HK-2 (cell line): Measurements from ENCODE around the gene LRRD1.
"Not testable (repeated sequence)": the region's sequence is repeated elsewhere in the genome, so short reads cannot be mapped to it uniquely, and the experiment has no call there.

Experiments
- DNase-seq: peaks from one replicate; pipeline ENCODE4 v3.0.0-alpha.2; 2018; ENCODE audit not compliant: unreplicated experiment

The LRRD1 gene

GRCh38 chr7:92178928-92179924 lies at the start of gene LRRD1:
Gene LRRD1 (minus strand): TSS chr7:92179142. CDS start chr7:92165202, 13,940 bp downstream.
- DNase-seq, result peak; percentile 86

DNA sequence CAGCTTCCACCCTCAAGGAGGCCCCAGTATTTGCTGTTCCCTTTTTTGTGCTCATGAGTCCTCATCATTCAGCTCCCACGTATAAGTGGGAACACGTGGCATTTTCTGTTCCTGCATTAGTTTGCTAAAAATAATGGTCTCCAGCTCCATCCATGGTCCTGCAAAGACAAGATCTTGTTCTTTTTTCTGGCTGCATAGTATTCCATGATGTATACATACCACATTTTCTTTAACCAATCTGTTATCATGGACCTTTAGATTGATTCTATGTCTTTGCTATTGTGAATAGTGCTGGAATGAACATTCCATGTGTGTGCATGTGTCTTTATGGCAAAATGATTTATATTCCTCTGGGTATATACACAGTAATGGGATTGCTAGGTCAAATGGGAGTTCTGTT lies 49.8 kb upstream of the LRRD1 start:
- DNase-seq, result no peak

GRCh38 chr7:92228100-92228499 lies 49.2 kb upstream of the LRRD1 start:
- no peak for DNase-seq

DNA sequence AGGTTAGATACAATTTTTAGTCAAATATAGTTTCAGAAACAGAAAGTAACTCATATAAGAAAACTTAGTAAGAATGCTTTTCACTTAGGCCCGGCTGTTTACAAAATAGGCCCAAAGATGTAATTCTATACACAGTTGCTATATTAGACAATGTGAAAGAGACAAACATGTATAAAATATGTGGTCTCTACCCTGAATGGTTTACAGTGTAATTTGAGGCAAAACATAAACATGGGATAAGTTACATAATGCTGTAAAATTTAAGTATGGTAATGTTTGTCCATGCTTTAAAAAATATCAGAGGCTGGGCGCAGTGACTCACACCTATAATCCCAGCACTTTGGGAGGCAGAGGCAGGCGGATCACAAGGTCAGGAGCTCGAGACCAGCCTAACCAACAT lies 48.0 kb upstream of the LRRD1 start:
- no peak for DNase-seq

- no peak for DNase-seq
These were observed 42.8 kb upstream of the LRRD1 start for GRCh38 chr7:92221766-92222165.

GRCh38 chr7:92206672-92207071 lies 27.7 kb upstream of the LRRD1 start:
- no peak for DNase-seq

DNA sequence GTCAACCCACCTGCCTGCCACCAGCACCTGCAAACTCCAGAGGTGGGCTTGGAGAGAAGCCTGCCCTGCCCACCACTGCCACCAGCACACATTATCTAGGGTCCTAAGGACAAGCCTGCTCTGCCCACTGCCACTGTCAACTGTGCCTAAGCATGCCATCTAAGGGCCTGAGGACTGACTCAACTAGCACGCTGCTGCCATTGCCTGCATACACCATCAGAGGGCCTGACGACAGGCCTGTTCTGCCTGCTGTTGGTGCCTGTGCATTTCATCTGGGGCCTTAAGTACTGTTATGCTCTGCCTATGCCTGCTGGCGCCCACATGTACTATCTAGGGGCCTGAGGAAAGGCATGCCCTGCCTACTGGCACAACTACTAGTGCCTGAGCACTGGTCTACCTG lies 27.0 kb upstream of the LRRD1 start:
- DNase-seq, result no peak

GRCh38 chr7:92200791-92201190 lies 21.8 kb upstream of the LRRD1 start:
- DNase-seq, result no peak

GRCh38 chr7:92192326-92192725 lies 13.4 kb upstream of the LRRD1 start:
- no peak for DNase-seq

DNA sequence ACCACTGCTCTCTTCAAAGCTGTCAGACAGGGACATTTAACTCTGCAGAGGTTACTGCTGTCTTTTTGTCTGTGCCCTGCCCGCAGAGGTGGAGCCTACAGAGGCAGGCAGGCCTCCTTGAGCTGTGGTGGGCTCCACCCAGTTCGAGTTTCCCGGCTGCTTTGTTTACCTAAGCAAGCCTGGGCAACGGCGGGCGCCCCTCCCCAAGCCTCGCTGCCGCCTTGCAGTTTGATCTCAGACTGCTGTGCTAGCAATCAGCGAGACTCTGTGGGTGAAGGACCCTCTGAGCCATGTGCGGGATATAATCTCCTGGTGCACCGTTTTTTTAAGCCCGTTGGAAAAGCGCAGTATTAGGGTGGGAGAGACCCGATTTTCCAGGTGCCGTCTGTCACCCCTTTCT lies 10.3 kb upstream of the LRRD1 start:
- not testable (repeated sequence) for DNase-seq

- not testable (repeated sequence) for DNase-seq
These were observed 5.4 kb upstream of the LRRD1 start for GRCh38 chr7:92184294-92184693.

GRCh38 chr7:92177362-92177761 lies 1.6 kb downstream of the LRRD1 start:
- DNase-seq, result no peak

GRCh38 chr7:92169529-92169928 lies 9.4 kb downstream of the LRRD1 start:
- not testable (repeated sequence) for DNase-seq

DNA sequence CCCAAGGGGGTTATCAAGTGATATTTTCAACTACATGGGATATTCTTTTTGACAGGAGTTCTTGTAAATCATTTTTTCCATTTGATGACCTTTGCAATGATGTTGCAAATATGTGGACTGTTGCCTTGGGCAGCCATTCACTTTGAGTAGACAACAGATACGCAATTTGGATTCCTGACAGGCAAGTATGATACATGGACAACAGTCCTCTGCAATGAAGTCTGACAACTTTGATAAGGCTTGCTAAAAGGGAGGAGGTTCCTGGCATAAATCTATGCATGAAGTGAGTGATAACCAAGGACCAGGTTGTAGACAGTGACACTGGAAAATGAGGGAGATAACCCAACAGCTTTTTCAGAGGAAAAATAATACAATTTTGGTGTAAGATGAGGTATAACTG lies 17.7 kb downstream of the LRRD1 start:
- no peak for DNase-seq

DNA sequence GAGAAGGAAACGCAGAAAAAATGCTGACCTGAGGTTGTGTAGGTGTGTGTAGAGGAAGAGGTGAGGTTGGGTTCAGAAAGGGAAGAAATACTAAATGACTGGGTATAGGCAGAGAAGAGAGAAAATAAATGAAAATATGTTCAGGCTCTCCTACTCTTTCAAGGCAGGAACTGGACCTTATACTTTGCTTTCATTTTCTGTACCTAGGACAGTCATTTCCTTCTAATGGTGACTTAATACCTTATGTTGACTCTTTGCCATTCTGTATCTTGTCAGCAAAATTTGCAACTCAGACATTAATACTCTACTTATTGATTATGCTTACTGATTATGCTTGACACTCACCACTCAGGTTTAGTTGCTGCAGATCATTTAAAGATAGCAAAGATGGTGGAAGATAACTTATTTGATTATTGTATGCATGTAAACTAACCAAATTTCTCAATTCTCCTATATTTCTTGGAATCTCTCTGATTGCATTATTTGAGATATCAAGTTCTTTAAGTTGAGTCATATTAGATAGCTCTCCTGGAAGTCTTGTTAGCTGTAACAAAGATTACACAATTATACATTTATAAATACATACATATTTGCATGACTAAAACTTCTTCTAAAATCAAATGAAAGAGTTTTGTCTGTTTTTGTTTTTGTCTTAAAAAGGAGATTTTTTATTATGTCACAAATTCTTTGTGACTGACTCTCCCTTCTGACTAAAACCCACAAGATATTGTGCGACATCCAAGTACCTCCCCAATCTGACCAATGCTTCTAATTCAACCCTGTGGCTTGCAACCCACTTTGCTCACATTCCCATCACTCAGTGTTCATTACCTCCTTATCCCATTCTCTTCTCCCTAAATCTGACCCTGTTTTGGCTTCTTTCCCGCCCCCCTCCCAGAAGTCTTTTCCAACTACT lies 20.0 kb downstream of the LRRD1 start:
- no peak for DNase-seq

GRCh38 chr7:92156990-92157389 lies 22.0 kb downstream of the LRRD1 start:
- DNase-seq, result no peak

DNA sequence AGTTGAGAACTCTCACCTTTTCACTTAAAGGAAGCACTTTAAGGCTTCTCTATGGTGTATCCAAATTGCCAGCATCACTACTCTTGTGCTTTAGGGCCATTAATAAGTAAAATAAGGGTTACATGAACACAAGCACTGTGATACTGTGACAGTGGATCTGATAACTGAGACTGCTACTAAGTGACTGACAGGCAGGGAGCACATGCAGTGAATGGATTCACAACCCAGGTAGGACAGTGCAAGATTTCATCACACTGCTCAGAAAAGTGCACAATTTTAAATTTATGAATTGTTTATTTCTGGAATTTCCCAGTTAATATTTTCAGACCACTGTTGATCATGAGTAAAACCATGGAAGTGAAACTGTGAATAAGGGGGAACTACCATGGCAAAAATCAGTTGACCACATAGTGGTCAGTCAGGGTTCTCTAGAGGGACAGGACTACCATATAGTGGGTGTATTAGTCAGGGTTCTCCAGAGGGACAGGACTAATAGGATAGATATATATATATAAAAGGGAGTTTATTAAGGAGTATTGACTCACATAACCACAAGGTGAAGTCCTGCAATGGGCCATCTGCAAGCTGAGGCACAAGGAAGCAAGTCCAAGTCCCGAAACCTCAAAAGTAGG lies 23.7 kb downstream of the LRRD1 start:
- no peak for DNase-seq

DNA sequence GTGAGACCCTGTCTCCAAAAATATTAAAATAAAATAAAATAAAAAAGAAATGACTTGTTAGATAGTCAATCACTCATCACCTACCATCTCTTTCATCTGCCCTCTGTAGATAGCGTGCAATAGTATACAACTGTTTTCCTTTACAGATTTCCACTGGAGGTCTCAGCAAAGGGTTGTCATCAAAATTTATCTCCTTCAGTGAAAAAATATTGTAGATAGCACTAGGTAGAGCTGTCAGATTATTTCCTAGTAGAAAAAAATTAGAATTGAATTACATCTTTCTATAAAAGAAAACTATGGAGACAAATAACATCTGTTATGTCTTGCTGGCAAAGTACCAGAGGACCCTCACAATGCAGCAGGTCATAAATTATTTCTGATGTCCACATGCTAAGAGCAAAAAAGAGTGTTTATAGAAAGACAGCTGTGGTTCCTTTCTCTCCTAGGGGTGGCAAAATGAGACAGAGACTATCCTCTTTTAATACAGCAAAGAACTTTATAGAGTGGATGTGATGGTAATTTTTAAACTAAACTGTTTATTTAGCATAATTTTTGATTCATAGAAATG lies 28.4 kb downstream of the LRRD1 start:
- DNase-seq, result no peak

DNA sequence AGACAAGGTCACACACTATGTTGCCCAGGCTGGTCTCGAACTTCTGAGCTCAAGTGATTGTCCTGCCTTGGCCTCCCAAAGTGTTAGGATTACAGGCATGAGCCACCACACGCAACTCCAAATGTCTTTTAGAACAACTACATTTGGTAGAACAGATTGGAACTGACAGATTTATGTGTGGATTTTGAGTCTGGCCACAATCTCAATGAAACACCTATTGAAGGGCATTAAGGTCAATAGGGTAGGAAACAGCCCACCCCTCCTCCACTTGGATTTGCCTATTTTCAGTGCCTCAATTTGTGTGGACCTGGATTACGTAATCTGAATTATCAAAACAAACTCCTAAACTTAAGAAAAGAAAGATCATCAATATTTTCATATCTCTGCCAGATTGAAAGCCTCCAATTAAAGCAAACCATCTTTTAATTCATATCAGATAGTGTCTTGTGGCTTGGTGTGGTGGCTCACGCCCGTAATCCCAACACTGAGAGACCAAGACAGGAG lies 29.2 kb downstream of the LRRD1 start:
- DNase-seq, result no peak

GRCh38 chr7:92143192-92143880 lies 35.6 kb downstream of the LRRD1 start:
- DNase-seq, result not testable (repeated sequence)

GRCh38 chr7:92142791-92143190 lies 36.2 kb downstream of the LRRD1 start:
- DNase-seq, result not testable (repeated sequence)
